ENCODE data around the gene PPIP5K2. TPM values are rescaled to one million over a fixed set of nuclear protein-coding genes. Genes with fewer than 3 reads are reported as not detected.

Gene PPIP5K2
- total and polyA plus RNA-seq, 4 donors = 9.7 to 38.6 (median 27.4) TPM

DNA sequence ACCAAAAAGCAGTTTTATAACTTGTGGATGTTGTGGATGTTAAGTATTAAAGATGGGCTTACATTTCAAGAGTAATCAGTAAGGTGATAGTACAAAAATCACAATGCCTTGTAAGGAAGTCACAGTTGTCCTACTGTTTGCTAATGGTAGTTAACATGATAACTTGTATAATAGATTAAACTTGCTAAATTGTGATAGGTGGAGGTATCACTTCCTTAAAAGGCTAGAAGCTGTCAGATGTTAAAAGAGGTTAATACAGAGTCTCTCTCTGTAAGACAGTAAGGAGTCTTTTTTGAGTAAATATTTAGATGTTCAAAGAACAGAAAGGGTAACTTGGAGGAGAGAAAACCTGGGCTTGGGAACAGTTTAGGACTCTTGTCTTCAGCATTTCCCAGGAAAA, 124.3 kb downstream of the PPIP5K2 start:
- TF ChIP-seq TAF1 (conservative IDR thresholded peaks at IDR 0.05) (no peak), YY1 (IDR thresholded peaks at IDR 0.05) (no peak), RAD21 (IDR thresholded peaks at IDR 0.05) (no peak), FOXA2 (IDR thresholded peaks at IDR 0.05) (no peak), HNF4G (IDR thresholded peaks at IDR 0.05) (no peak), JUND (IDR thresholded peaks at IDR 0.05) (no peak), EGR1 (IDR thresholded peaks at IDR 0.05; ENCODE audit: low read depth in 2 of 2) (no peak), NR2F2 (IDR thresholded peaks at IDR 0.05) (no peak), FOXA1 (IDR thresholded peaks at IDR 0.05) (no peak), SP1 (IDR thresholded peaks at IDR 0.05) (no peak), RXRA (IDR thresholded peaks at IDR 0.05) (no peak), ZBTB33 (IDR thresholded peaks at IDR 0.05) (no peak), HNF4A (conservative IDR thresholded peaks at IDR 0.05) (no peak)
- TF ChIP-seq, protein P1, sequence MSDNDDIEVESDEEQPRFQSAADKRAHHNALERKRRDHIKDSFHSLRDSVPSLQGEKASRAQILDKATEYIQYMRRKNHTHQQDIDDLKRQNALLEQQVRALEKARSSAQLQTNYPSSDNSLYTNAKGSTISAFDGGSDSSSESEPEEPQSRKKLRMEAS (IDR thresholded peaks at IDR 0.05) = no peak
- TF ChIP-seq, protein P2, sequence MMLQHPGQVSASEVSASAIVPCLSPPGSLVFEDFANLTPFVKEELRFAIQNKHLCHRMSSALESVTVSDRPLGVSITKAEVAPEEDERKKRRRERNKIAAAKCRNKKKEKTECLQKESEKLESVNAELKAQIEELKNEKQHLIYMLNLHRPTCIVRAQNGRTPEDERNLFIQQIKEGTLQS (IDR thresholded peaks at IDR 0.05) = no peak
- TF ChIP-seq, protein P3, sequence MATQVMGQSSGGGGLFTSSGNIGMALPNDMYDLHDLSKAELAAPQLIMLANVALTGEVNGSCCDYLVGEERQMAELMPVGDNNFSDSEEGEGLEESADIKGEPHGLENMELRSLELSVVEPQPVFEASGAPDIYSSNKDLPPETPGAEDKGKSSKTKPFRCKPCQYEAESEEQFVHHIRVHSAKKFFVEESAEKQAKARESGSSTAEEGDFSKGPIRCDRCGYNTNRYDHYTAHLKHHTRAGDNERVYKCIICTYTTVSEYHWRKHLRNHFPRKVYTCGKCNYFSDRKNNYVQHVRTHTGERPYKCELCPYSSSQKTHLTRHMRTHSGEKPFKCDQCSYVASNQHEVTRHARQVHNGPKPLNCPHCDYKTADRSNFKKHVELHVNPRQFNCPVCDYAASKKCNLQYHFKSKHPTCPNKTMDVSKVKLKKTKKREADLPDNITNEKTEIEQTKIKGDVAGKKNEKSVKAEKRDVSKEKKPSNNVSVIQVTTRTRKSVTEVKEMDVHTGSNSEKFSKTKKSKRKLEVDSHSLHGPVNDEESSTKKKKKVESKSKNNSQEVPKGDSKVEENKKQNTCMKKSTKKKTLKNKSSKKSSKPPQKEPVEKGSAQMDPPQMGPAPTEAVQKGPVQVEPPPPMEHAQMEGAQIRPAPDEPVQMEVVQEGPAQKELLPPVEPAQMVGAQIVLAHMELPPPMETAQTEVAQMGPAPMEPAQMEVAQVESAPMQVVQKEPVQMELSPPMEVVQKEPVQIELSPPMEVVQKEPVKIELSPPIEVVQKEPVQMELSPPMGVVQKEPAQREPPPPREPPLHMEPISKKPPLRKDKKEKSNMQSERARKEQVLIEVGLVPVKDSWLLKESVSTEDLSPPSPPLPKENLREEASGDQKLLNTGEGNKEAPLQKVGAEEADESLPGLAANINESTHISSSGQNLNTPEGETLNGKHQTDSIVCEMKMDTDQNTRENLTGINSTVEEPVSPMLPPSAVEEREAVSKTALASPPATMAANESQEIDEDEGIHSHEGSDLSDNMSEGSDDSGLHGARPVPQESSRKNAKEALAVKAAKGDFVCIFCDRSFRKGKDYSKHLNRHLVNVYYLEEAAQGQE (IDR thresholded peaks at IDR 0.05) = no peak
- Histone ChIP-seq H3K27ac (ENCODE audit: low read depth in 1 of 2, low read length in 2 of 2) (no peak overlapping the region), H3K4me1 (ENCODE audit: control insufficient read depth in 4 of 4, insufficient read depth in 4 of 4, low read length in 3 of 4) (no peaks in the 10 kb centered on the region), H3K27me3 (ENCODE audit: control insufficient read depth in 4 of 4, insufficient read depth in 4 of 4, low read length in 3 of 4) (peaks cover 0 to 5% (median 0%) of the 10 kb centered on the region in 4 donors), H3K36me3 (ENCODE audit: control insufficient read depth in 4 of 4, insufficient read depth in 3 of 4, low read depth in 1 of 4, low read length in 3 of 4) (no peaks in the 10 kb centered on the region), H3K9me3 (ENCODE audit: control insufficient read depth in 4 of 4, low read length in 3 of 4) (peaks cover 0 to 7% (median 0%) of the 10 kb centered on the region in 4 donors), H3K9ac (ENCODE audit: low read depth in 1 of 2, low read length in 2 of 2) (no peak overlapping the region), H3K4me3 (ENCODE audit: low read depth in 1 of 3, low read length in 3 of 3) (no peak overlapping the region)
- DNase-seq (ENCODE audit: low spot score) = no peak

- Histone ChIP-seq H3K27ac (ENCODE audit: low read depth in 1 of 2, low read length in 2 of 2) (no peak overlapping the region), H3K27me3 (ENCODE audit: control insufficient read depth in 4 of 4, insufficient read depth in 4 of 4, low read length in 3 of 4) (peaks cover 0 to 5% (median 0%) of the 10 kb centered on the region in 4 donors), H3K9ac (ENCODE audit: low read depth in 1 of 2, low read length in 2 of 2) (no peak overlapping the region), H3K36me3 (ENCODE audit: control insufficient read depth in 4 of 4, insufficient read depth in 3 of 4, low read depth in 1 of 4, low read length in 3 of 4) (no peaks in the 10 kb centered on the region), H3K4me3 (ENCODE audit: low read depth in 1 of 3, low read length in 3 of 3) (no peak overlapping the region), H3K9me3 (ENCODE audit: control insufficient read depth in 4 of 4, low read length in 3 of 4) (peaks cover 0 to 4% (median 0%) of the 10 kb centered on the region in 4 donors), H3K4me1 (ENCODE audit: control insufficient read depth in 4 of 4, insufficient read depth in 4 of 4, low read length in 3 of 4) (no peaks in the 10 kb centered on the region)
- no peak for DNase-seq (ENCODE audit: low spot score)
- 82% methylated on average over 4 of the region's 4 CpGs for WGBS
- TF ChIP-seq FOXA2 (IDR thresholded peaks at IDR 0.05) = no peak
- TF ChIP-seq RXRA (IDR thresholded peaks at IDR 0.05) = no peak
- no peak for TF ChIP-seq EGR1 (IDR thresholded peaks at IDR 0.05; ENCODE audit: low read depth in 2 of 2)
- TF ChIP-seq FOXA1 (IDR thresholded peaks at IDR 0.05) = no peak
- TF ChIP-seq, protein P2 (IDR thresholded peaks at IDR 0.05) = no peak
- no peak for TF ChIP-seq TAF1 (conservative IDR thresholded peaks at IDR 0.05)
- TF ChIP-seq SP1 (IDR thresholded peaks at IDR 0.05) = no peak
- no peak for TF ChIP-seq HNF4G (IDR thresholded peaks at IDR 0.05)
- TF ChIP-seq YY1 (IDR thresholded peaks at IDR 0.05) = no peak
- TF ChIP-seq GABPA (IDR thresholded peaks at IDR 0.05 in 1 of 2, conservative IDR thresholded peaks at IDR 0.05 in 1 of 2) = no peak
- TF ChIP-seq ZBTB33 (IDR thresholded peaks at IDR 0.05) = no peak
- TF ChIP-seq, protein P3 (IDR thresholded peaks at IDR 0.05) = no peak
These were observed 125.7 kb downstream of the PPIP5K2 start for GRCh38 chr5:103245761-103246160.

Data from liver (tissue), 9 donors.